Fibroblast of peridontal ligament (primary cell): ENCODE measurements around the gene PDCD2L.
"Not testable (repeated sequence)": the region's sequence is repeated elsewhere in the genome, so short reads cannot be mapped to it uniquely, and the experiment has no call there.

ENCODE experiments used
- DNase-seq: peaks from one replicate; pipeline ENCODE4 v3.0.0-alpha.2; 2010; ENCODE audit errors: extremely low read depth

PDCD2L gene

GRCh38 chr19:34468409-34468808, 64.2 kb downstream of the PDCD2L start:
- no peak for DNase-seq

DNA sequence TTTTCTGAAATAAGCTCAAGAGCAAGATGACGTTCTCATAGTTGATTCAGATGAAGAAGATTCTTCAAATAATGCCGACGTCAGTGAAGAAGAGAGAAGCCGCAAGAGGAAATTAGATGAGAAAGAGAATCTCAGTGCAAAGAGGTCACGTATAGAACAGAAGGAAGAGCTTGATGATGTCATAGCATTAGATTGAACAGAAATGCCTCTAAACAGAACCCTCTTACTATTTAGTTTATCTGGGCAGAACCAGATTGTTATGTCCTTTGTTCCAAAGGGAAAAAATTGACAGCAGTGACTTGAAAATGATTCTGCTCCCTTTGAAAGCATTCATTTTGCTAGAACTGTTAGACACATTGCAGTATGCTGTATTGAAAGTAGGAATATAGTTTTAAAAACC, 64.8 kb downstream of the PDCD2L start:
- not testable (repeated sequence) for DNase-seq

GRCh38 chr19:34471906-34472700, 67.9 kb downstream of the PDCD2L start:
- DNase-seq, result no peak

DNA sequence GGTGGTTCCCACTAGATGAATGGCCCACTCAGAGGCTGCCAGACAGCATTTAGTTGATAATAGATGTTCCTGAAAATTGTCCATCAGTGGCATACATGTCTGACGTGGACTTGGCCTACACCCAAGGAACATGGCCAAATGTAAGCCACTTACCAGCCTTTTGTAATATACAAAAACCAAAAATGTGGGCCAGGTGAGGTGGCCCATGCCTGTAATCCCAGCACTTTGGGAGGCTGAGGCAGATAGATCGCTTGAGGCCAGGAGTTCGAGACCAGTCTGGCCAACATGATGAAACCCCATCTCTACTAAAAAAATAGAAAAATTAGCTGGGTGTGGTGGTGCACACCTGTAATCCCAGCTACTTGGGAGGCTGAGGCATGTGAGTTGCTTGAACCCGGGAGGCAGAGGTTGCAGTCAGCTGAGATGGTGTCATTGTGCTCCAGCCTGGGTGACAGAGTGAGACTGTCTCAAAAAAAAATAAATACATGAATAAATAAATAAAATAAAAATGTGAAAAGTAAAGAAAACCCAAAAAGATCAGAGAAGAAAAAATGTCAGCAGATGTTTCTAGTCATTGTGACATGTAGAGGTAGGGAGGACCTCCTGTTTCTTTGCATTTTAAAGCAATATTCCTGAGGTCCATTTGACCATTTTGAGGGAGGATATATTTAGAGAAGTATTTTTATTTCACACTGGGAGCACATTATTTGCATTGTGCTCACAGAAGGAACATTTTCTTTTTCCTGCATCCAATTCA, 70.2 kb downstream of the PDCD2L start:
- DNase-seq, result no peak

- peak; percentile 94 for DNase-seq
These were observed 71.1 kb downstream of the PDCD2L start for GRCh38 chr19:34475026-34475974.
